ENCODE data around the gene IP6K2. TPM values are rescaled to one million over a fixed set of nuclear protein-coding genes. Genes with fewer than 3 reads are reported as not detected.

IP6K2 gene
- total and polyA plus RNA-seq, 7 donors: 14.0 to 36.8 (median 22.5) TPM

GRCh38 chr3:48715174-48715800, 1.7 kb downstream of the IP6K2 start:
- Histone ChIP-seq H3K36me3 (ENCODE audit: insufficient read depth in 1 of 2, low read depth in 1 of 2) (peaks cover 0 to 45% of the 10 kb centered on the region in 2 donors), H3K4me3 (peak overlapping the region; percentile 72), H3K9me3 (no peaks in the 10 kb centered on the region), H3K27ac (no peak overlapping the region), H3K4me1 (peaks cover 30% of the 10 kb centered on the region), H3K27me3 (ENCODE audit: insufficient read depth in 3 of 3, low read length in 2 of 3) (no peaks in the 10 kb centered on the region)
- TF ChIP-seq CTCF (IDR thresholded peaks at IDR 0.05): no peak
- ATAC-seq: peak in 2 of 4 donors; percentile 20 to 27
- DNase-seq: no peak
- intact Hi-C loops (cut with DNase I): no loop called here

GRCh38 chr3:48711727-48712126, 5.3 kb downstream of the IP6K2 start:
- intact Hi-C loops (cut with DNase I): no loop called here
- no peak for TF ChIP-seq CTCF (IDR thresholded peaks at IDR 0.05)
- 78 to 87% (median 87%) methylated on average over 2 of the region's 2 CpGs for WGBS, 3 donors
- Histone ChIP-seq H3K27me3 (ENCODE audit: insufficient read depth in 3 of 3, low read length in 2 of 3) (no peaks in the 10 kb centered on the region), H3K9me3 (no peaks in the 10 kb centered on the region), H3K27ac (no peak overlapping the region), H3K36me3 (ENCODE audit: insufficient read depth in 1 of 2, low read depth in 1 of 2) (peaks cover 0 to 63% of the 10 kb centered on the region in 2 donors), H3K4me1 (peaks cover 64% of the 10 kb centered on the region), H3K4me3 (no peak overlapping the region)
- DNase-seq: no peak
- no peak for ATAC-seq

GRCh38 chr3:48709051-48709461, 8.0 kb downstream of the IP6K2 start:
- H3K36me3 ChIP-seq (ENCODE audit: insufficient read depth in 1 of 2, low read depth in 1 of 2): peaks cover 0 to 57% of the 10 kb centered on the region in 2 donors
- peaks cover 51% of the 10 kb centered on the region for H3K4me1 ChIP-seq
- intact Hi-C loops (cut with DNase I): no loop called here
- 53 to 63% (median 54%) methylated on average over 7 of the region's 7 CpGs for WGBS, 3 donors
- H3K9me3 ChIP-seq: no peaks in the 10 kb centered on the region
- H3K27ac ChIP-seq: peak overlapping the region; percentile 67
- H3K27me3 ChIP-seq (ENCODE audit: insufficient read depth in 3 of 3, low read length in 2 of 3): no peaks in the 10 kb centered on the region
- DNase-seq: no peak
- TF ChIP-seq CTCF (IDR thresholded peaks at IDR 0.05): no peak
- H3K4me3 ChIP-seq: no peak overlapping the region
- ATAC-seq: peak; percentile 54 to 91 (median 84)

- peak overlapping the region; percentile 67 for H3K27ac ChIP-seq
- TF ChIP-seq CTCF (IDR thresholded peaks at IDR 0.05): no peak
- intact Hi-C loops (cut with DNase I): no loop called here
- H3K4me1 ChIP-seq: peaks cover 50% of the 10 kb centered on the region
- no peak overlapping the region for H3K4me3 ChIP-seq
- ATAC-seq (peak; percentile 36 to 56 (median 46)), DNase-seq (no peak)
- WGBS, 3 donors: 19 to 48% (median 27%) methylated on average over 2 of the region's 2 CpGs
- peaks cover 0 to 51% of the 10 kb centered on the region in 2 donors for H3K36me3 ChIP-seq (ENCODE audit: insufficient read depth in 1 of 2, low read depth in 1 of 2)
- H3K27me3 ChIP-seq (ENCODE audit: insufficient read depth in 3 of 3, low read length in 2 of 3): no peaks in the 10 kb centered on the region
- no peaks in the 10 kb centered on the region for H3K9me3 ChIP-seq
These were observed 8.5 kb downstream of the IP6K2 start for GRCh38 chr3:48708481-48708889.

- H3K27me3 ChIP-seq (ENCODE audit: insufficient read depth in 3 of 3, low read length in 2 of 3): no peaks in the 10 kb centered on the region
- H3K4me1 ChIP-seq: peaks cover 43% of the 10 kb centered on the region
- 84 to 91% (median 88%) methylated on average over 5 of the region's 5 CpGs for WGBS, 3 donors
- peaks cover 0 to 40% of the 10 kb centered on the region in 2 donors for H3K36me3 ChIP-seq (ENCODE audit: insufficient read depth in 1 of 2, low read depth in 1 of 2)
- intact Hi-C loops (cut with DNase I): no loop called here
- H3K4me3 ChIP-seq: no peak overlapping the region
- H3K9me3 ChIP-seq: no peaks in the 10 kb centered on the region
- ATAC-seq (no peak), DNase-seq (no peak)
- TF ChIP-seq CTCF (IDR thresholded peaks at IDR 0.05): no peak
- H3K27ac ChIP-seq: peak overlapping the region; percentile 67
These were observed 9.9 kb downstream of the IP6K2 start for GRCh38 chr3:48707157-48707556.

Measured in psoas muscle (tissue), 8 donors.